Measurements from ENCODE around the gene RREB1.

Gene RREB1

GRCh38 chr6:7241160-7241559, 133.4 kb downstream of the RREB1 start:
- no peak for DNase-seq (ENCODE audit: low spot score)
- TF ChIP-seq CTCF (IDR thresholded peaks at IDR 0.05; ENCODE audit: borderline replicate concordance, control extremely low read depth, extremely low read depth, insufficient read depth, missing control alignments), result no peak
- in situ Hi-C loops (cut with MboI; ENCODE audit: low sequenced_read_pairs, unreplicated experiment), result loop anchor here (25.0 kb wide), 1 partner anchor 554 kb away; no protein-coding TSS in a partner anchor

GRCh38 chr6:7241709-7242645, 134.2 kb downstream of the RREB1 start:
- DNase-seq (ENCODE audit: low spot score), result no peak
- TF ChIP-seq CTCF (IDR thresholded peaks at IDR 0.05; ENCODE audit: borderline replicate concordance, control extremely low read depth, extremely low read depth, insufficient read depth, missing control alignments), result no peak
- in situ Hi-C loops (cut with MboI; ENCODE audit: low sequenced_read_pairs, unreplicated experiment), result loop anchor here (25.0 kb wide), 1 partner anchor 555 kb away; no protein-coding TSS in a partner anchor

- no peak for TF ChIP-seq CTCF (IDR thresholded peaks at IDR 0.05; ENCODE audit: borderline replicate concordance, control extremely low read depth, extremely low read depth, insufficient read depth, missing control alignments)
- DNase-seq (ENCODE audit: low spot score), result no peak
- in situ Hi-C loops (cut with MboI; ENCODE audit: low sequenced_read_pairs, unreplicated experiment), result loop anchor here (25.0 kb wide), 1 partner anchor 556 kb away; no protein-coding TSS in a partner anchor
Observed at GRCh38 chr6:7242835-7243178, 135.0 kb downstream of the RREB1 start.

GRCh38 chr6:7243179-7243981, 135.6 kb downstream of the RREB1 start:
- peak; percentile 86 for TF ChIP-seq CTCF (IDR thresholded peaks at IDR 0.05; ENCODE audit: borderline replicate concordance, control extremely low read depth, extremely low read depth, insufficient read depth, missing control alignments)
- in situ Hi-C loops (cut with MboI; ENCODE audit: low sequenced_read_pairs, unreplicated experiment), result loop anchor here (25.0 kb wide), 1 partner anchor 556 kb away; no protein-coding TSS in a partner anchor
- DNase-seq (ENCODE audit: low spot score), result peak; percentile 77

GRCh38 chr6:7245668-7246393, 138.1 kb downstream of the RREB1 start:
- DNase-seq (ENCODE audit: low spot score), result no peak
- in situ Hi-C loops (cut with MboI; ENCODE audit: low sequenced_read_pairs, unreplicated experiment), result loop anchor here (25.0 kb wide), 1 partner anchor 559 kb away; no protein-coding TSS in a partner anchor
- TF ChIP-seq CTCF (IDR thresholded peaks at IDR 0.05; ENCODE audit: borderline replicate concordance, control extremely low read depth, extremely low read depth, insufficient read depth, missing control alignments), result no peak

Data from GM13976 (cell line).